Non-pigmented ciliary epithelial cell (primary cell): Measurements from ENCODE around the gene C16orf74.

ENCODE experiments used
- DNase-seq: peaks from one replicate; pipeline ENCODE4 v3.0.0-alpha.2; 2010; ENCODE audit warnings: low read depth

The C16orf74 gene

DNA sequence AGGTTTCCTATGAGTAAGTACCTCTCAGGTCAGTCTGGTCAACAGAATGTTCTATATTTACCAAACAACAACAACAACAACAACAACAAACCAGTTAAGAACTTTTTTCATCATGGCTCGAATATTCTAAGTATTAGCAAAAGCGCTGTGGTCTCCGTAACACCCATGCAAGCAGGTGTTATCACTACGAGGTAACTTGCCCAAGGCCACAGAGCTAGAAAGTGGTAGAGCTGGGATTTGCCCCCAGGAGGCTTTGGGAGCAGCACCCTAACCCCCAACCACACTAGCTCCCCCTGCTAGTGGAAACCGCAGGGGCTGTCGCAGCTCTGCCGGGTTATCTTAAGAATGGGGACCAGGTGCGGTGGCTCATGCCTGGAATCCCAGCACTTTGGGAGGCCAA is 23.9 kb upstream of the C16orf74 start:
- no peak for DNase-seq

DNA sequence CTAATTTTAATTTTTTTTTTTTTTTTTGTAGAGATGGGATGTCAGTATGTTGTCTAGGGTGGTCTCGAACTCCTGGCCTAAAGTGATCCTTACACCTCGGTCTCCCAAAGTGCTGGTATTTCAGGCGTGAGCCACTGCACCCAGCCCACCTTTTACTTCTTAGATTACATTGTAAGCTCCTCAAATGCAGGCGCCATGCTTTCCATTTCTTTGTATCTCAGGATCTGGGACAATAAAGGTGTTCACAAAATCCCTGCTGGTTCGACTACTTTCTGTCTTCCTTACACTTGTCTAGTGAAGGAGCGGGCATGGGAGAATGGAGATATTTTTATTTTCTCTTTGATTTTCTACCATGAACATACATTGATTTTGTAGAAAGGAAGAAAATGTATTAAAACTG is 23.2 kb upstream of the C16orf74 start:
- DNase-seq, result no peak

DNA sequence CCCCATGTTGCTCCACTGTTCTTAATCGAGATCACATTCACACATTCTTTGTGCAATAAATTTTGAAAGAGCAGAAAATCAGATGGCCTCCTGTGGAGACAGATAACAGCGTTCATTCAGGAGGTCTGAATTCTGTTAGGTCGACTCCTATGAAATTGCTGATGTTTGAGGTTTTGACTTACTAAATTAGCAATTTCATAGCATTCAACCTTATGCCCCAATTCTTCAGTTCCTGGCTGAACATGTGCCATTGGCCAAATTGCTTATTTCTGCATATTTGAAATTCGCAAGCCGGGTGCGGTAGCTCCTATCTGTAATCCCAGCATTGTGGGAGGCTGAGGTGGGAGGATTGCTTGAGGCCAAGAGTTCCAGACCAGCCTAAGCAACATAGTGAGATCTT is 22.1 kb upstream of the C16orf74 start:
- no peak for DNase-seq

DNA sequence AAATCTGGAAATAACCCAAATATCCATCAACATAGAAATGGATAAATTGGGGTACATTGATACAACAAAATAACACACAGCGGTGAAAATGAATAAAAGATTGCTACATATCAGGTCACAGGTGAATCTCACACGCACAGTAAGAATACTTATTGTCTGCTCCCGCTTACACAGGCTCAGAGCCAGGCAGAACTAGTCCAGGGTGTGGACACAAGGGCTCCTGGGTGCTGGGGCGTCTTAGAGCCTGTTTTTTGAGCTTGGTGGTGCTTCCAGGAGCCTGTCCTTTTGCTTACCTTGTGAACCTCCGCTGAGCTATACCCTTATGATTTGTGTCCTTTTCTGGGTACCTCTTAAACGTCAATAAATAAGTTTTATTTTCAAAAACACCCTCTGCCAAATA is 19.8 kb upstream of the C16orf74 start:
- no peak for DNase-seq

DNA sequence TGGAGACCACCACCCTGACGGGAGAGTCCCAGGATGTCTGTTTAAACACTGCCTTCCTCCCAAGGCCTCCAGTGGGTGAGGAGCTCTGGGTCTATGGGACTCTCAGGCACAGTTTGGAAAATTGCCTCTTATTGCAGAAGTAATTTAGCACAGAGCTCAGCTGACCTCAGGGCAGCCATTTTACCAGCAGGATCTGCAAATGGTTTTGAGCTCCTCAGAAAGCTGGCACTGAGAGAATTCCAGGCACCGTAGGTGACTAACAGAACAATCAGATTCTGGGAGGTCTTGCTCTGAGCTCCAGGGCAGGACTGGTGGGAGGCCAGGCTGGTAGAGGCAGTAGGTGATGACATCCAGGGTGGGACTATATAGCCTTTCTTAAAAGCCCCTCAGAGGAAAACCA is 17.3 kb upstream of the C16orf74 start:
- no peak for DNase-seq

DNA sequence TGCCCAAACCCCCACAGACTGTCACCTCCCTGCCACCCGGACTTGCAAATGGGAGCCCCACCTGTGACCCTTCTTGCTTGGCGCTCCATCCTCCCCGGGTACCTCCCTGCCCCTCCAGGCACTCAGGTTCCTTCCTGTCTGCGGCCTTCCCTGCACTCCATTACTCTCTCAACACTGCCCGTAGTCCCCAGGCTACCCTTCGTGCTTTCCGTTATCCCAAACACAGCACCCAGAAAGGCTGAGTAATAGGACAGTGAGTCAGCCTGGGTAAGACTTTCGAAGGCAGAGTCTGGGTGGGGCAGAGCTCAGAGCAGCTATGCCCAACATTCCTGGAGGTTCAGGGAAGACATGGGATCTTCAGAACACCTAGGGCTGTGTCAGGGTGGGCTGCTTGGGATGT is 16.6 kb upstream of the C16orf74 start:
- peak; percentile 57 for DNase-seq

DNA sequence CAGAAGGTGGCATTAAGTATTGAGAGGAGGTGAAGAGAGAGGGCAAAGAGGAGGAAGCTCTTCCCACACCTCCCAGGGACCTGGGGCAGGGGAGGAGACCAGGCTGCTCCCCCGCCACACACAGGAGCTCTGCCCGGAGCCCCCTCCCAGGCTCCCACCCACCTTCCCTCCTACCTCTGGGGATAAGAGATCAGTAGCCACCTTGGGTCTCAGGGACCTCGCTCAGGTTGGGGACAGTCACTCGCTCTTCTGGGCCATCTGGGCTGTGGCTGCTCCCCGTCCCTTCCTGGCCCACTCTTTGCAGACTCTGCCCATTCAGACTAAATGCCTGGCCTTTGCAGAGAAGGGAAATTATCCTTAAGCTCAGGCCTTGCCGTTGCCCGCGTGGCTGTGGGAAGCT is 14.9 kb upstream of the C16orf74 start:
- no peak for DNase-seq

DNA sequence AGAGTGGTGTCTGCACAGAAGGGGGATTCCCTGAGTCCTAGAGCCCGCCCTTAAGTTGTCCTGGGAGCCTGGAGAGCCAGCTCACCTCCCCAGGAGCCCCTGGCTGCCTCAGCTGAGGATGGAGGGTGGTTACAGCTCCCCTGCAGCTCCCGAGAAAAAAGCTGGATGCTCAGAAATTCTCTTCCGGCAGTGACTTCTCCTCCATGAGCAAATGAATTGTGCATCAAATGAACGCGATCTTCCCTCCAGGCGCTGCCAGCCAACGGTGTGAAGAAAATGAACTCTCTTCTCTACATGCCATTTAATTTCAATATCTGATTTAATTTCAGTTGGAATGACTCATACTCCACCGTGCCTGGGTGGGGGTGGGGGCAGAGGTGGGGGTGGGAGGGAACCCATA is 14.3 kb upstream of the C16orf74 start:
- DNase-seq, result no peak

DNA sequence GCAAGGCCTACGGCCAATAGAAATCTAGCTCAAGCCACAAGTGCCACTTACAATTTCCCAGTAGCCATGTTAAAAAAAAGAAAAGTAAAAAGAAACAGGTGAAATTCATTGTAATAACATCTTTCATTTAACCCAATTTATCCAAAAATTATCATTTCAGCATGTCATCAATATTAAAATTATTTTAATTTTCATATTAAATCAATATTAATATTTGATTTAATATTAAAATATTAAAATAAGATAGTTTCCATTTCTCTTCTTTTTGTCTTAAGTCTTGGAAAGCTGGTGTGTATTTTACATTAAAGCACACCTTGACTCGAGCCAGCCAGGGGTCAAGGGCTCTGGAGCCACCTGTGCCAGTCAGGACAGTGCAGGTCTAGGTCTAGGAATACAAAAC is 12.7 kb upstream of the C16orf74 start:
- no peak for DNase-seq

DNA sequence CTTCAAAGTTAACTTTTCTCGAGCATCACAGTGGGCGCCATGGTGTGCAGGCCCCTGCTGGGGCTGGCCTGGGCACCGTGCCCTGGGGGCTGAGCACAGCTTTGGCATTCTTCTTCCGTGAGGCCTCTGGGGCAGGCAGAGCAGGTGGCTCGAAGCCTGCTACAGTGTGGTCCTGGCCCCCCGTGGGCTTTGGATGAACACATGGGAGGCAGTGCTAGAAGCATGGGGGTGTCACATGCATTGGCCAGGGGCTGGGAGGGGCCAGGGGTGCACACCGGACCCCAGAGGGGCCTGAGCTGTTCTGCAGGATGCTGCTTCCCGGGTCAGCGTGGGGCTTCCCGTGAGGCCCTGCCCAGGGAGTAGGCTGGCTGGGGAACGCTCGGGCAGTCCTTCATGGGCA is 12.1 kb upstream of the C16orf74 start:
- DNase-seq, result no peak

DNA sequence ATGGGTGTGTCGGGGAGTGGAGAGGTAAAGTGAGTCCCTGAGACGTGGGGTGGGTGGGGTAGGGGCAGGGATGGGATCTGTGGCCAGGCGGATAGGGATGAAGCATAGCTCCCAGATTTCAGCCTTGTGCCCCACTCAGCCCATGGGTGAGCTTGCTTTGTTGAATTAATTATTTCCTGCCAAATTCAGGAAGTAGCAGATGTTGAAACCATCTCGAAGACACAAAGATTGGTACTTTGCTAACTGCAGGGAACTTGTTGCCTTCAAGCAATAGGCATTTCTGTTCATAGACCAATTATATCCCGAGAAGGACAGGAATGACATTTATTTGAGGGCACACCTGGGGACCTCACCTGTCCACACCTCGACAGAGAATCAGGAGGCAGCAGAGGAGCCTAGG is 11.0 kb upstream of the C16orf74 start:
- no peak for DNase-seq

DNA sequence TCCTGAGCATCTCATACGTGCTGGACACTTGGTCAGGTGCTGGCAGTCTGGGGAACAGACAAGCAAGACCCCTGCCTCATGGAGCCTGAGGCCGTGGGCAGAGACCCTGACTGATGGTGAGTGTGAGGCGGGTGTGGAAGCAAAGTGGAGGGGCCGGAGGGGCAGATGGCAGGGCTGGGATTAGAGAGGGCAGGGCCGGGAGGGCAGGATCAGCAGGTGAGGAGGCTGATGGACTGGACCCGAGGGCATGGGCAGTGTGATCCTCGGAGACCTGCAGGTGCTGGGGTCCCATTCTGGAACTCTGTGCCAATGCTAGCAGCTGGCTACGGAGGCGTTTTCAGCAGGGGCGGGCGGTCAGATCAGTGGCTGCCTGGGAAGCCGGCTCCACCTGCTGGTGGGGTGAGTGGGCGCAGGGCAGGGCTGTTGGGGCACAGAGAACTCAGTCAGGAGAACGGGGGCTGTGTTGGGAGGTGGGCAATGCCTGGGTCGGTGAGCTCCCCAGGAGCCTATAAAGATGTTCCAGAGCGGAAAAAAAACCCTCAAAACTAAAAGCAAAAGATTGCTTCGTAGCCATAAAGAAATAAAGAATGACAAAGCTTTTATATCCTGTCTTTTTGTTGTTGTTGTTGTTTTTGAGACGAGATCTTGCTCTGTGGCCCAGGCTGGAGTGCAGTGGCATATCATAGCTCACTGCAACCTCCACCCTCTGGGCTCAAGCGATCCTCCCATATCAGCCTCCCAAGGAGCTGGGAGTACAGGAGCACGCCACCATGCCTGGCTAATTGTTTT is 8.9 kb upstream of the C16orf74 start:
- DNase-seq, result no peak

DNA sequence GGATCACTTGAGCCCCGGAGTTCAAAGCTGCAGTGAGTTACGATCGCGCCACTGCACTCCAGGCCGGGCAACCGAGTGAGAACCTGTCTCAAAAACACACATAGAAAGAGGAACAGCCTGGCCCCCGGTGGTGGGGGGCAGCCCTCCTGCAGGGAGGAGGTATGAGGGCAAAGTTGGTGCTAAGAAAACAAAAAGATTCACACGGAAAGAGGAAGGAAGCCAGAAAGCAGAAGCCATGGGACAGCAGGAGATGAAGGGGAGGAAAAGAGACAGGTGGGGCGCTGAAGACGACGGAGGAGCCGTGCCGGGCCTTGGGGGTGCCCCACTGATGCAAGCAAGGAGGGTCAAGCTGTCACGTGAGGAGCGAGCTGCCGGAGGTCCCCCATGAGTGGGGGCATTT is 8.2 kb upstream of the C16orf74 start:
- no peak for DNase-seq

DNA sequence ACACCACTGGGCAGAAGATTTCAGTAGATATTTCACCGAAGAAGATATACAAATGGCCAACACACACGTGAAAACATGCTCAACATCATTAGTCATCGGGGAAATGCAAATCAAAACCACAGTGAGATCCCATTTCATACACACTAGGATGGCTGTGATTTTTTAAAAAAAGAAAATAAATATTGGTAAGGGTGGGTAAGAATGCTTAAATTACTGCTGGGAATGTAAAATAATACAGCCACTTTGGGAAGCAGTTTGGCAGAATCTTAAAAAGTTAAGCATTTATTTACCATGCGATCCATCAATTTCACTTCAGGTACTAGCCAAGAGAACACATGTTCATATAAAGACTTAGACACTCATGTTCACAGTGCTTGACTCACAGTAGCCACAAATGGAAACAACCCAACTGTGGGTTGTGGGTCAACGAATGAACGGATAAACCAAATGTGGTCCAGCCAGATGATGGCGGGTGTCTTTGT is 6.5 kb upstream of the C16orf74 start:
- no peak for DNase-seq

DNA sequence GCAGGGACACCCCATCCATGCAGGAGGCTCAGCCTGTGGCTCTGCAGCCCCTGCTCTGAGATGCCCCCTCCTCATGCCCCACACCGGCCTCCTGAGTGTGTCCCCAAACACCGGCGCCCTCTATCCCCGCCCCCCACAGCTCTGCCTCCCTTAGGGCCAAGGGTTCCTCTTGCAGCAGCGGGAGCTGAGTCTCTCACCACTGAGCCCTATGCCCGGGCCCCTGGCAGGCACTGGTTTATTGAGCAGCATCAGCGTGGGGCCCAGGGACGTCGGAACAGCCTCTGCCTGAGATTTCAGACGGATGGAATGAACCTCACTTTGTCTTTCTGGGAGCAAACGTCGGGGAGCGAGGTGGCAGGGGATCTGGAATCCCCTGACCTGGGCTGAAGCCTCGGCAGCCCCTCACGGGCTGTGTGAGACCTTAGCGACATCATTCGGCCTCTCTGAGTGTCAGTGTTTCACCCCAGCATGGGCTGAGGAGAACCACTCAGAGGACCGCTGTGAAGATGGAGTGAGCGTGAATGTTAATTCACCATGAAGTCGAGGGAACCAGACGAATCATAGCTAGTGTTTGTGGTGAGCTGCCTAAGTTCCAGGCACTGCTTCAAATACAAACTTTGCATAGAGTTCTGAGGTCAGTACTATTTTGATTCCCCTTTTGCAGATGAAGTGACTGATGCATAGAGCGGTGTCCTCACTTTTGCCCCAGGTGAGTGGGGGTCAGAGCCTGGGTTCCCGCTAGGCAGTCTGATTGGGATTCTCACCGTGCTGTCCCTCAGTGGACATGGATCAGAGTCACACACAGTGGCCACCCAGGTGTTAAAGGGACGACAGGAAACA is 5.3 kb upstream of the C16orf74 start:
- no peak for DNase-seq

DNA sequence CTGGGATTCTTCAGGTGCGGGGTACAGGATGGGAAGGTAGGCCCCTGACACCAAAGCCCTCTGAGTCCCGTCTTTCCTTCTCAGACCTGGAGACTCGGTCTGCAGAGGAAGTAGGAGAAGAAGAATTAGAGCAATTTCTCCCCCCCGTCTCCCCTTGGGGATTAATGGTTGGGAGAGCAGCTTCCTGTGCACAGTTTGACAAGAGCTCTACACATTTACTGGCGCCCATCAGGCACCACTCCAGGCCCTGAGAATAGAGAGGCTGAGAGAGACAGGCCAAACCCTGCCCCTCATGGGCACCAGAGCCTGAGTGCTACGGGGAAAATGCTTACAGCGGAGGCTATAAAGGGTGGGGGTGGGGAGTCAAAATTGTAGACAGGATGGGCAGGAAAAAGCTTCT is 3.5 kb upstream of the C16orf74 start:
- DNase-seq, result no peak

DNA sequence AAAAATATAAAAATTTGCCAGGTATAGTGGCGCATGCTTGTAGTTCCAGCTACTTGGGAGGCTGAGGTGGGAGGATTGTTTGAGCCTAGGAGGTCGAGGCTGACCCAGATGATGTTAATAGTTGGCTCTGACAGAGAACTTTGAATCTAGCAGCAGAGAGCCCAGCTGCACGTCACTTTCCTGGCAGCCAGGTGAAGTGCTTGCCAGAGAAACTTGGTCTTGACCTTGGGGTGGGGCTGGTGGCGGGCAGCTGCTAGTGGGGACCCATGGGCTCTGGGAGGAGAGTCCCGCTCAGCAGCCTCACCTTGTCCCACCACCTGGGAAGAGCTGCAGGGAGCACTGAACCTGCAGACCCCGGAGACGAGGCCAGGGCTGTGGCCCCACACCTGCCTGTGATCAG is 3.1 kb upstream of the C16orf74 start:
- DNase-seq, result no peak

DNA sequence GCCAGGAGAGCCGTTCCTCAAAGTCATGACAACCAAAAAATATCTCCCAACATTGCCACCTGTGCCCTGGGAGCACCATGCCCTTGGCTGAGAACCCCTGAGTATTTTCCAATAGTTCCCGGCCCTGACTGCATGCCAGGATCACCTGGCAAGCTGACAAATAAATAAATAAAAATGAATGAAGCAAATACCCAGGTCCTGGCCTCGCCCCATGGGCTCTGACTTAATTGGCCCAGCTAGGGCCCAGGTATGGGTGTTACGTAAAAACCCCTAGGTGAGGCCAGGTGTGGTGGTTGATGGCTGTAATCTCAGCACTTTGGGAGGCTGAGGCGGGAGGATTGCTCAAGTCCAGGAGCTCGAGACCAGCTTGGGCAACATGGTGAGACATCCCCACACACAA is 2.7 kb upstream of the C16orf74 start:
- no peak for DNase-seq

DNA sequence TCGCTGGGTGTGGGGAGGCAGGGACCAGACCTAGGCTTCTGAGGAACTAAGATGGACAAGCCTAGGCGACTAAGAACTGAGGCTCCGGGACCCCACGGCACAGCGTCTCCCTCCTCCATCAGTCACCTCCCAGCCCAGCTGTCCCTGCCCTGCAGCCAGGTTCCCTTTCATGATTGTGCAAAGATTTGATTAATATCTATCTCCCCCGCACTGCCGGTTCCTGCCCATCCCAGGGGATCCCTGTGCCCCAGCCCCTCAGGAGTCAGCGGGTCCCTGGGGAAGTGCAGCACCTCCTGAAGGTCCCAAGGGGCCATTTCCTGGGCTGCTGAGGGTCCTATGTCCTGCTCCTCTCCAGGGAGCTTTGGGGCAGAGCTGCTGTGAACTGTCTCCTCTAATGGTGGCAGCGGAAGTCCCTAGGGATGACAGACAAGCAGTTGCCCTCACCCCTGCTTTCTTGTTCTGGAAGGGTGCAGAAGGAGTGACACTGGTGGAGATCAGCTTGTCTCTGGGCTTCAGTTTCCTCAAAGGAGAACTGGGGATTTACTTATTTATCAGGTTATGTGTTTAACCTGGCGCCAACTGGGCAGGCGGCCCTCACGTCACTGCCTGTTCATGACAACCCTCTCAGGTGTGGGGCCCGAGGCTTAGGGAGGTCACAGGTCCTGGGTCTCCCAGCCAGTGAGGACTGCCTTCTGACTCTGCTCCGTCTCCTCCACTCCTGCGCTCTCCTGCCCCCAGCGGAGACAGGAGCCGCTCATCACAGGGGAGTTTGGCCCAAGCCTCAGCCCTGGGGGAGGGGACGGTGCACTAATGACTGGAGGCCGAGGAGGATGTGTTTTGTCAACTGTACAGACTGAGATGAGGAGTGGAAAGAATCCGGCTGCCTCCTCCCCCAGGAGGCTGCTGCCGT is 1.9 kb upstream of the C16orf74 start:
- no peak for DNase-seq

DNA sequence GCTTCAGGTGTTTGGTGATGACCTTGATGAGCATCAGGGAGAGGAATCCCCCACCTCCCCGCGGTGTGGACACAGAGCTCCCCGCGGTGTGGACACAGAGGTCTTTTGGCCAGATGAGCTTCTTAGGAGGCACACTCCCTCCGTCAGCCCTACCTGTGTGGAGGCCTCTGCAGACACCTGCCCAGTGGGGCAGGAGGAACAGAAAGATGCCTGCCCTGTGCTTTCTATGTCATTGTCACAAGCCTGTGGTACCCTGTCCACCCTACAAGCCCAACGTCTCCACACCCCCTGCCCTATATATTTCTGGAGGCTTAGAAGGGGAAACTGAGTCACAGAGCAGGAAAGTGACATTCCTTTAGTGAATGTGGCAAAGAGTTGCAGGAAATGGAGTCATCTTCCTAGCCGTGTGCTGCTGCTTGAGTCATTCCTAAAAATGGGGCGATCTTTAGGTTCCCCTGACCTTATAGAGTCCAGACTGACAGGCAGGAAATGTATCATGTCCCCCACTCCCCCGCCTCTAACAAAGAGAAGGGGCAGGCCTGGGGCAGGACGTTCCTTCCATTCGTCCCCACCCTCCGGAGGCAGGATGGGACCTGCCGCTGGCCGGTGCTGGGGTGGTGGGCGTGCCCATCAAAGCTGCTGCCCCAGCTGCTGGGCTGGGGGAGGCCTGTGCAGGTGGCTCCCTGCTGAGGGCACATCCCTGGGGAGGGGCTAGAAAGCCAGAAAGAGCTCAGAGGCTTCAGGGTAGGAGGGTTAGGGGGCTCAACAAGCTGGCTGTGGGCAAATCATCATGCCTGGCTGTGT is 1.0 kb upstream of the C16orf74 start:
- no peak for DNase-seq

DNA sequence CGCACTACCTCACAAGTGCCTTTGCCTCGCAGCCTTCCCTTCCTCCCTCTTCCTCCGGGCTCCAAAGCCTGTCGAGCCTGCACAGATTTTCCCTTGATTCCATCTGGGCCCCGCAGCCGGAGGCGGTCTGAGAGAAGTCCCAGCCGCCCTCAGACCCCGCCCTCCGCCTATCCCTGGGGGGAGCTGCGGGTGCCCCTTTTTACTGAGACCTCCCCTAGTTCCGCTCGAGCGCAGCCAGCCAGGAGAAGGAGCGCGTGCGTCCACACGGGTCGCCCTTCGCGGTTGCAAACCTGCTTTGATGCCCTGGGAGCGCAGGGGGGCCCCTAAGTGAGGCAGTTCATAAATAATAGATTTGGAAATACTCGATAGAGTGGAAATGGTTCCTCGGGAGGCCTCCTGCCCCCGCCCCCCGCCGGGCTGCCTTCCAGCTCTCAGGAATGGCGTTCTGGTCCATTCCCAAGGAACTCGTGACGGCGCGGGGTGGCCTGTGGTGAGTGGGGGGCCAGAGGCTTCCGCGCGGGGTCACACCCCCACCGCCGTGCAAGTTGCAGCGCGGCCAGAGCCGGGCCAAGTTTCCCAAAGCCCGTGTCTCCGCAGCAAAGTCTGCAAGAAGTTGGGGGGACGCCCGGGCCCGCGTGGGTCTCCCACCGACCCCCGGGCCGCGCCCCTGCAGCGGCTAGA is 610 bp downstream of the C16orf74 start:
- no peak for DNase-seq
